ENCODE measurements around the gene CD274. TPM values are rescaled to one million over a fixed set of nuclear protein-coding genes. Genes with fewer than 3 reads are reported as not detected.
A peak's percentile ranks its signal among the peaks of the same experiment; 100 is the strongest.

Gene CD274
- total and polyA plus RNA-seq, 10 of the 15 experiments (the other 5 are each of a cell fraction or from before 2014, with no cell fraction given), result 9.4 to 128 (median 24.6) TPM

DNA sequence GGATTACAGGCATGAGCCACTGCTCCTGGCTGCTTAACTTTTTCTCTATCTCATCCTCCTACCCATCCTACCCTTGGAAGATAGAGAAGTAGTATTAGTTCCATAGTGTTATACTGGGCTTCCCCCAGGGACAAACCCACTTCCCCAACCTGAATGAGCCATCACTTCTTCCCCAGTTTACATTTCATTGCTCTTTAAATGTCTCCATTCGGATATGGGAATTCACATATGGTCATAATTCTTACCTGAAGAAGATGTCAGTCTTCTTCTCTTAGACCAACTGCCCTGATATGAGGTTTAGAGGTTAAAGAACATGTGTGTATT is 1.9 kb downstream of the CD274 start:
- WGBS (ENCODE audit: insufficient coverage, insufficient replicate concordance, low lambda C conversion rate, missing lambda C conversion rate), result 0% methylated on average over 1 of the region's 1 CpG
- H3K36me3 ChIP-seq (ENCODE audit: control insufficient read depth in 2 of 2, insufficient read depth in 2 of 2, low read length in 1 of 2), result peaks cover 0 to 3% of the 10 kb centered on the region in 2 experiments; a peak in 1 of 4 replicates
- ChIA-PET POLR2A (interaction anchor here (0.6 to 1.5 kb wide), 7 partner anchors 59 to 526 kb away, joined by 3 to 11 read pairs (median 4); no protein-coding TSS in a partner anchor), RAD21 (ENCODE audit: unreplicated experiment) (interaction anchor here (0.8 to 2.6 kb wide), 7 partner anchors 60 to 137 kb away, joined by 3 to 16 read pairs (median 4); no protein-coding TSS in a partner anchor), CTCF (interaction anchor here (1.1 to 1.8 kb wide), 3 partner anchors 66 to 144 kb away, joined by 3 to 6 read pairs (median 3); no protein-coding TSS in a partner anchor), SMC1A (ENCODE audit: uncharacterized antibody, unreplicated experiment) (interaction anchor here (0.8 to 2.6 kb wide), 9 partner anchors 11 to 148 kb away, joined by 3 to 31 read pairs (median 5); partner anchors contain the start of gene PDCD1LG2)
- no peaks in the 10 kb centered on the region for H3K27me3 ChIP-seq (replicated peaks in 1 of 2; ENCODE audit: control insufficient read depth in 2 of 2, insufficient read depth in 2 of 2, low read length in 1 of 2)
- no peak overlapping the region; the same call in 1 of the 2 replicates for H2AFZ ChIP-seq (ENCODE audit: control insufficient read depth, low read depth, low read length)
- no peak for FAIRE-seq
- BruUV-seq (replicated peaks), result no TSS peak
- H3K79me2 ChIP-seq (ENCODE audit: control insufficient read depth, insufficient read depth, low read length), result peaks cover 79% of the 10 kb centered on the region
- peaks cover 39% of the 10 kb centered on the region for H3K4me1 ChIP-seq (ENCODE audit: control insufficient read depth, insufficient read depth, low read length)
- H3K4me3 ChIP-seq, result peak overlapping the region; percentile 72
- H3K9ac ChIP-seq (ENCODE audit: control insufficient read depth, insufficient read depth, low read length), result peak overlapping the region; percentile 82
- in situ Hi-C loops (cut with MboI), result no loop called here
- H4K20me1 ChIP-seq (ENCODE audit: control insufficient read depth, insufficient read depth), result no peaks in the 10 kb centered on the region
- peak overlapping the region; percentile 97 for H3K27ac ChIP-seq (ENCODE audit: control insufficient read depth, insufficient read depth)
- peak; percentile 1; the same call in 2 of the 3 replicates for ATAC-seq
- peak overlapping the region; percentile 97 for H3K4me2 ChIP-seq (ENCODE audit: control insufficient read depth, insufficient read depth)
- intact Hi-C loops (cut with micrococcal nuclease; ENCODE audit: unreplicated experiment), result loop anchor here (2.0 to 10.0 kb wide), 3 partner anchors 67 to 383 kb away; partner anchors contain the start of gene ERMP1
- no peaks in the 10 kb centered on the region; the same call in 2 of the 3 replicates for H3K9me3 ChIP-seq (replicated peaks; ENCODE audit: control insufficient read depth, insufficient read depth, low read length)
- no peak for DNase-seq (ENCODE audit: low read depth, low spot score)
- TF ChIP-seq RELB (IDR thresholded peaks at IDR 0.05; ENCODE audit: low read depth) (no peak; the same call in 1 of the 2 replicates), SMAD1 (IDR thresholded peaks at IDR 0.05; ENCODE audit: low read depth, partially characterized antibody) (no peak), ATF7 (IDR thresholded peaks at IDR 0.05; ENCODE audit: low read depth) (no peak), BCL11A (IDR thresholded peaks at IDR 0.05; ENCODE audit: low read depth, low read length) (no peak), KLF5 (IDR thresholded peaks at IDR 0.05; ENCODE audit: partially characterized antibody) (no peak), IKZF2 (IDR thresholded peaks at IDR 0.05) (peak; percentile 36 to 37; a peak in 2 of 4 replicates), EGR1 (IDR thresholded peaks at IDR 0.05; ENCODE audit: borderline replicate concordance in 1 of 2, low read depth in 2 of 2, low read length in 2 of 2) (no peak), SIN3A (IDR thresholded peaks at IDR 0.05; ENCODE audit: low read depth, low read length) (no peak), MAX (IDR thresholded peaks at IDR 0.05; ENCODE audit: low read depth, low read length) (no peak), CBFB (IDR thresholded peaks at IDR 0.05; ENCODE audit: low read depth) (no peak), MTA3 (IDR thresholded peaks at IDR 0.05; ENCODE audit: borderline replicate concordance, low read length) (no peak), NFXL1 (IDR thresholded peaks at IDR 0.05; ENCODE audit: borderline replicate concordance) (no peak), IRF5 (IDR thresholded peaks at IDR 0.05; ENCODE audit: borderline replicate concordance) (no peak), SMARCA5 (IDR thresholded peaks at IDR 0.05) (no peak), FOXK2 (IDR thresholded peaks at IDR 0.05) (no peak), ZZZ3 (IDR thresholded peaks at IDR 0.05; ENCODE audit: control insufficient read depth, insufficient read length, low read depth) (no peak)
- TF ChIP-seq, protein P1, sequence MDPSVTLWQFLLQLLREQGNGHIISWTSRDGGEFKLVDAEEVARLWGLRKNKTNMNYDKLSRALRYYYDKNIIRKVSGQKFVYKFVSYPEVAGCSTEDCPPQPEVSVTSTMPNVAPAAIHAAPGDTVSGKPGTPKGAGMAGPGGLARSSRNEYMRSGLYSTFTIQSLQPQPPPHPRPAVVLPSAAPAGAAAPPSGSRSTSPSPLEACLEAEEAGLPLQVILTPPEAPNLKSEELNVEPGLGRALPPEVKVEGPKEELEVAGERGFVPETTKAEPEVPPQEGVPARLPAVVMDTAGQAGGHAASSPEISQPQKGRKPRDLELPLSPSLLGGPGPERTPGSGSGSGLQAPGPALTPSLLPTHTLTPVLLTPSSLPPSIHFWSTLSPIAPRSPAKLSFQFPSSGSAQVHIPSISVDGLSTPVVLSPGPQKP (IDR thresholded peaks at IDR 0.05; ENCODE audit: low read depth, low read length), result no peak

Measured in GM12878 (cell line).